Osteoblast (primary cell): ENCODE measurements around the gene PIGV. TPM values are rescaled to one million over a fixed set of nuclear protein-coding genes. Genes with fewer than 3 reads are reported as not detected.
"Not testable (repeated sequence)": the region's sequence is repeated elsewhere in the genome, so short reads cannot be mapped to it uniquely, and the experiment has no call there.

Source experiments
- DNase-seq: peaks from one replicate; pipeline ENCODE4 v3.0.0; 2011; ENCODE audit warnings: low spot score, mixed read lengths; ENCODE audit not compliant: insufficient read length; ENCODE audit errors: missing footprints
- H2AFZ ChIP-seq: 2 replicates; pipeline ENCODE4 v1.6.0; 2011; ENCODE audit warnings: mild to moderate bottlenecking, low read length
- H3K27ac ChIP-seq: 2 replicates; pipeline ENCODE4 v1.5.1; 2011; ENCODE audit warnings: mild to moderate bottlenecking, low read depth, low read length, moderate library complexity
- H3K27me3 ChIP-seq: 2 replicates; pipeline ENCODE4 v1.6.0; 2012; ENCODE audit warnings: mild to moderate bottlenecking, control low read depth, inconsistent platforms, low read length, moderate library complexity; ENCODE audit not compliant: insufficient read depth
- H3K36me3 ChIP-seq: 2 replicates; pipeline ENCODE4 v1.5.1; 2011; ENCODE audit warnings: mild to moderate bottlenecking, low read length, control low read depth, moderate library complexity; ENCODE audit not compliant: insufficient read depth
- H3K4me1 ChIP-seq: 2 replicates; pipeline ENCODE4 v1.5.1; 2011; ENCODE audit warnings: mild to moderate bottlenecking, low read length, control low read depth, moderate library complexity; ENCODE audit not compliant: insufficient read depth
- H3K4me2 ChIP-seq: 2 replicates; pipeline ENCODE4 v1.6.0; 2011; ENCODE audit warnings: mild to moderate bottlenecking, low read length; ENCODE audit not compliant: insufficient read depth
- H3K4me3 ChIP-seq: fragments of 200-600 bp; sonication (generic); 3 replicates; pipeline ENCODE4 v1.5.1; 2012; ENCODE audit warnings: mild to moderate bottlenecking, low read length, inconsistent platforms; ENCODE audit not compliant: insufficient read depth
- H3K79me2 ChIP-seq: 2 replicates; pipeline ENCODE4 v1.6.0; 2012; ENCODE audit warnings: mild to moderate bottlenecking, low read length, control low read depth, inconsistent platforms; ENCODE audit not compliant: insufficient read depth
- H3K9me3 ChIP-seq: 2 replicates; pipeline ENCODE4 v1.5.1; 2011; ENCODE audit warnings: low read depth, low read length, control low read depth
- H4K20me1 ChIP-seq: 2 replicates; pipeline ENCODE4 v1.6.0; 2012; ENCODE audit warnings: mild to moderate bottlenecking, low read length, control low read depth; ENCODE audit not compliant: insufficient read depth
- CTCF ChIP-seq: IDR thresholded peaks from 2 replicates; pipeline ENCODE4 v1.5.1; 2011; ENCODE audit warnings: mild to moderate bottlenecking, low read depth, low read length, moderate library complexity; ENCODE audit errors: extremely low read depth
- total RNA-seq: library from RNA; depleted of rRNA; stranded (reverse); fragments of >200 nt; gene quantifications from 2 replicates; pipeline ENCODE4 v1.2.3, GENCODE V29; 2012

PIGV gene
- total RNA-seq, 1 donor, result 18.1 TPM

GRCh38 chr1:26831546-26832248, 43.9 kb downstream of the PIGV start:
- Histone ChIP-seq H3K4me3 (no peak overlapping the region), H3K36me3 (peaks cover 47% of the 10 kb centered on the region), H3K9me3 (no peaks in the 10 kb centered on the region), H3K27me3 (no peaks in the 10 kb centered on the region), H3K27ac (no peak overlapping the region), H3K4me2 (no peak overlapping the region), H2AFZ (no peak overlapping the region), H3K4me1 (peaks cover 14% of the 10 kb centered on the region), H4K20me1 (peaks cover 35% of the 10 kb centered on the region), H3K79me2 (peaks cover 52% of the 10 kb centered on the region)
- no peak for DNase-seq
- no peak for TF ChIP-seq CTCF

- Histone ChIP-seq H3K4me1 (peaks cover 14% of the 10 kb centered on the region), H3K36me3 (peaks cover 47% of the 10 kb centered on the region), H3K9me3 (no peaks in the 10 kb centered on the region), H3K79me2 (peaks cover 46% of the 10 kb centered on the region), H4K20me1 (peaks cover 35% of the 10 kb centered on the region), H3K27me3 (no peaks in the 10 kb centered on the region), H2AFZ (no peak overlapping the region), H3K27ac (no peak overlapping the region), H3K4me3 (no peak overlapping the region), H3K4me2 (no peak overlapping the region)
- no peak for DNase-seq
- no peak for TF ChIP-seq CTCF
Measured at GRCh38 chr1:26832249-26832960, 44.7 kb downstream of the PIGV start.

GRCh38 chr1:26833432-26834405, 46.0 kb downstream of the PIGV start:
- peaks cover 32% of the 10 kb centered on the region for H4K20me1 ChIP-seq
- no peak for TF ChIP-seq CTCF
- no peak overlapping the region for H3K4me2 ChIP-seq
- H3K27ac ChIP-seq, result no peak overlapping the region
- H3K9me3 ChIP-seq, result no peaks in the 10 kb centered on the region
- DNase-seq, result no peak
- no peak overlapping the region for H2AFZ ChIP-seq
- peaks cover 3% of the 10 kb centered on the region for H3K4me1 ChIP-seq
- H3K4me3 ChIP-seq, result no peak overlapping the region
- peaks cover 55% of the 10 kb centered on the region for H3K36me3 ChIP-seq
- H3K27me3 ChIP-seq, result no peaks in the 10 kb centered on the region
- H3K79me2 ChIP-seq, result peaks cover 35% of the 10 kb centered on the region

GRCh38 chr1:26837665-26838064, 49.9 kb downstream of the PIGV start:
- not testable (repeated sequence) for H3K9me3 ChIP-seq, H3K4me3 ChIP-seq, H3K27ac ChIP-seq, H3K4me1 ChIP-seq, H4K20me1 ChIP-seq, H3K4me2 ChIP-seq, H2AFZ ChIP-seq, DNase-seq, H3K27me3 ChIP-seq, H3K79me2 ChIP-seq
- H3K36me3 ChIP-seq, result peaks cover 49% of the 10 kb centered on the region
